Activated CD4-positive, alpha-beta T cell treated with anti-CD3 and anti-CD28 coated beads for 4 hours (primary cell): ENCODE measurements around the gene IKBKE.

Experiments used
- DNase-seq, 2 donors: peaks; one replicate each; pipeline ENCODE4 v3.0.0-alpha.2; 2020

The IKBKE gene

DNA sequence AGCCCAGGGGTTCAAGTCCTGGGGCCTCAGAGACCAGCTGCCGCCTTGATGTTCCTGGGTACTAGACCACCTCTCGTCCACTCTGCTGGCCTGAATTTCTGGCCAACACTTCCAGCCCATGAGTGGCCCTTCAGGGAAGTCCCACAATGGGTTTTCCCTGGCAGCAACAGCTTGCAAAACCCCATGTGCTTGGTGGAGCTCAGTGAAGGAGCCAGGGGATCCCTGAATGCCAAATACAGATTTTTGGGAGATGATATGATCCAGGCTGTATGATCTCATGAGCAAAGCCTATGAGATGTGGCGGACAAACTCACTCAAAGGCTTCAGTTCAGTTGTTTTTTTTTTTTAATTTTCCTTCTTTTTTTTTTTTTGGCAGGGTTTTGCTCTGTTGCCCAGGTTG is 27.5 kb downstream of the IKBKE start:
- DNase-seq = no peak

DNA sequence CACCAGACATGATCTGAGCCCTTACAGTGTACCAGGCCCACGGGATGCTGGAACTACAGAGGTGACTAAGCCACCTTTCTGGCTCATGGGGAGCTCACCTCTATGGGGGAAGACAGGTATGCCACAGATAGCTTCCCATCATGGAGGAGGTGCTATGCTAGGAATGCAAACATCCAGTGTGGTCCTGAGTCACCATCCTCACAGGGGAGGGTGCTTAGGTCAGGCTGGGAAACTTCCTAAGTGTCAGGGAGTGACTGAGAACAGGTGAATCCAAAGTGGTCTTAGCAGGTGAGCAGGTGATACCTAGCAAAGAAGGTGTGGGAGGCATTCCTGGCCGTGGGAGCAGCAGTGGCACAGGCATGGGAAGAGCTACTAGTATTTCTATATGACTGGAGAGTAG is 28.4 kb downstream of the IKBKE start:
- DNase-seq = no peak

DNA sequence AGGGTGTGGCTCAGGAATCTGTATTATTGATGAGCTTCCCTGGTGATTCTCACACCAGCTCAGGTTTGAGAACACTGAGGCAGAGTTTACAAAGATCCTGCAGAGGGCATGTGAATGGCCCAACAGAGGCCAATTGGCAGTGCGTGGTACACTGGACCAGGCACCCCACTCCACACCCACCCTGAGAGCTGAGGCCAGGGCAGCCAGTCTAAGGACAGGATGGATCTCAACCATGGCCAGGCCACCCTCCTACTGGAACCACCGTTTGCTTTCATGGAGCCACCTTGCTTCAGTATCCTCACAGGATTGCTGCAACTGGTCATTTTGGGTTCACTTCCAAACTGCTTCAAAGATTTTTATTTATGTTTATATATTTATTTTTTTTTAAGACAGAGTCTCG is 29.8 kb downstream of the IKBKE start:
- DNase-seq = no peak

DNA sequence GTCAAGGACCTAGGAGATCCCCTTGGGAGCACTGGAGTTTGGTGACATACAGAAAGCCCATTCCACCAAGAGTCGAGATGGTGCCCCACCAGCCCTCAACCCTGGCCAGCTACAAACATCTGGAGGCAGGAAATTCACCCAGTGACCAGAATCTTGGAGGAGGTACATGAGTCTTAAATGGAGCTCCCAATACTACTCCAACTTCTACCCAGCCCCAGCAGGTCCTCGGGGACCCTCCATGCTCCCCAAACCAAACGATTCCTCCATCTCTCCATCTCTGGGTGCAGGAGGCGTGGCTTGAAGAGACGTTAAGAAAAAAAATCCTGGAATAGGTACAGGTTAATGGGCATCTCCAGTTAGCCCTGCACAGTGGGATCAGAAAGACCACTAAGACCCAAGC is 31.6 kb downstream of the IKBKE start:
- no peak for DNase-seq

DNA sequence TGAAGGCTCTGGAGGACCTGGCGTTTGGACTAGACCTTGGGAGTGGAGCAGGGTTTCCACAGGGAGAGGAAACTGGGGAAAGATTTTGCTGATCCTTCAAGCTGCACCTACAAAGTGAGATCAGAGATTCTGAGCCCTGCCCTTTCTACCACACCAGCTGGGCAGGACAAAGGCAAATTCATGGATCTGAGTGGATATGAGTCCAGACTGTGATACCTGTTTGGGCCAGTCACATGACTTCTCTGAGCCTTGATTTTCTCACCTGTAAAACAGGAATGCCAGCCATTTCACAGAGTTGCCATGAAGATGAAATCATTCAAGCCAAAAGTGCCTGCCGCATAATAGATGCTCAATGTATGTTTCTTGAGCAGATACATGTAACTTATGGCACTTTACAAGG is 32.1 kb downstream of the IKBKE start:
- DNase-seq = no peak

DNA sequence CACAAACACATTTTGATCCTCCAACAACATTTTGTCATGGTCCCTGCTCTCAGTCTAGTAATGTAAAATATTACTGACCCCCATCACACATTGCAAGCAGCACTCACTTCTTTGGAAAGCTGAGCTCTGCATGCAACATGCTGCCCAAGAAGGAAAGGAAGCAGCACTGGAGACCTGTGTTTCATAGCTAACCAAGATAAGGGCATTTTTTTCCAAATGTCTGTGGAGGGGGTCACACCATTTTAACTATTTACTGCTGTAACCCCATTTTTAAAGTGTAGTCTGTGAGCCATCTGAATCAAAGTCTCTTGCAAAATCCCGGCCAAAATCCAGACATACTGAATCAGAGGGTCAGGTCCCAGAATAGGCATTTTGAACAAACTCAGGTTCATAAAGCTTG is 32.5 kb downstream of the IKBKE start:
- DNase-seq = no peak

DNA sequence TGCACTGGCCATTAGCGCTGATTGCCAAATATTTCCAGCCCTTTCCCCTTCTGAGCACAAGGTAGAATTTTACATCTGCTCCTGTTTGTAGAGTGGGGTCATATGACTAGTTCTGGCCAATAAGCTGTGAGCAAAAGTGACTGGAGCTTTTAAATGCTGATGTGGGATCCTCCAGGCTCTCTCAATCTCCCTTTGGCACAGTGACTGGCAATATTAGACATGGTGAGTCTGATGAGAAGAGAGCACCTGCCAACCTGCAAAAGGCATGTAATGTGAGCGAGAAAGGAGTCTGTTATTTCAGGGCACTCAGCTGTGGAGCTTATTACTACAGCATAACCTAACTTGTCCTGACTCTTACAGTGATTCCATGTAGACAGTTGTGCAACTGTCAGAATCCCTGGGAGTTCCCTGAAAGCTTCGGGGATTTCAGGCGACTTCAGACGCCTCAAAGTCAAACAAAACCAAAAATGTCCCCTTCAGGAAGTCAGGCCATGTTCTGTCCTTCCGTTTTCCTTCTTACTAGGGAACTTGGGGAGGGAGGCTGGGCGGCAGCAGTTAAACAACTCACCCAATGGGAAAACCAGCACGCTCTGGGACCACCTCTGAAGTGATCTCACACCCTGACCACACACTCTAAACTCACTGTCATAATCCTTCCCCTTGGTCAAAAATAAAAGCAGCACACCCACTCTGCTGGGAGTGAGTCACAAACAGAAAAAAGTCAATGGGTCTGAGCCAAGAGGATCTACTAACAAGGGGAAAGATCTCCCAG is 33.5 kb downstream of the IKBKE start:
- DNase-seq = peak; percentile 23 to 26

DNA sequence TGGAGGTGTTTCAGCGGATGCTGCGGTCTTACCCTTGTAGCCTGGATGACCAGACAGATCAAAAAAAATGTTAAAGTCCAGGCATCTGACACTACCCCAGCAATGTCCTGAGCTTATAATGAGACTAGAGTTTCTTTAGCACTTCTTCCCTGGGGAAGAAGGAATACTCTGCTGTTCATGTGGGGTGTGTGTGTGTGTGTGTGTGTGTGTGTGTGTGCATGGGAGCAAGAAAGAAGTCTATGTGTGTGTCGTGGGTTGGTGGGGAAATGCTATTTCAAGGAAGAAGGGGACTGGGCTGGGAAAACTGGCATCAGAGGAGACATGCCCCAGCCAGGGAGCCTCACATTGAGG is 34.1 kb downstream of the IKBKE start:
- no peak for DNase-seq

DNA sequence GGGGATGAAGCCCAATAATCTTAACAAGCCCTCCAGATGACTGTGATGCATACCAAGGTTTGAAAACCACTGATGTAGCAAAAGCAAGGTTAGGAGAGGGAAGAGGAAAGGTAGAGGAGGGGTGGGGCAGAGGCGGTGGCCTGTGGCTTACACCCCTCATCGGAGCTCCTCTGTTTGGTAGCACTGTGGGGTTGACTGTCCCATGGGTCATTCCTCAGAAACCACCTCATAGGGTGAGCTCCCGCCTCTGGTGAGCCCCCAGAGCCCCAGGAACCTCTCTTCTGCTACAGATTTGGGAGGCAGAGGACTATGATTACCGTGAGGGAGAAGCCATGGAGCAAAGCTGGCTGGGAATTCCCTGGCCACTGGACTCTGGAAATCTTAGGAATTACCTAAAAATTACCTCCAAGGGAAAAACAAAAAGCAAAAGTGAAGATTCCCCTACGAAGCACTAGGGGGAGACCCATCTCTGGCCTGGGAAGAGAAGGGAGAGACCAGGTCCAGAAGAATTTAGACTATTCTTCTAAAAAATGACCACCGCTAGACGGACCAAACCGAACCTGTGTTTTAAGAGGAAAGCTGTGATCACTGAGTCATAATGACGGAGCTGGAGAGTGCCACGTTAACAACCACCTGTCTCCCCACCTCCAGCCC is 35.6 kb downstream of the IKBKE start:
- DNase-seq = no peak

DNA sequence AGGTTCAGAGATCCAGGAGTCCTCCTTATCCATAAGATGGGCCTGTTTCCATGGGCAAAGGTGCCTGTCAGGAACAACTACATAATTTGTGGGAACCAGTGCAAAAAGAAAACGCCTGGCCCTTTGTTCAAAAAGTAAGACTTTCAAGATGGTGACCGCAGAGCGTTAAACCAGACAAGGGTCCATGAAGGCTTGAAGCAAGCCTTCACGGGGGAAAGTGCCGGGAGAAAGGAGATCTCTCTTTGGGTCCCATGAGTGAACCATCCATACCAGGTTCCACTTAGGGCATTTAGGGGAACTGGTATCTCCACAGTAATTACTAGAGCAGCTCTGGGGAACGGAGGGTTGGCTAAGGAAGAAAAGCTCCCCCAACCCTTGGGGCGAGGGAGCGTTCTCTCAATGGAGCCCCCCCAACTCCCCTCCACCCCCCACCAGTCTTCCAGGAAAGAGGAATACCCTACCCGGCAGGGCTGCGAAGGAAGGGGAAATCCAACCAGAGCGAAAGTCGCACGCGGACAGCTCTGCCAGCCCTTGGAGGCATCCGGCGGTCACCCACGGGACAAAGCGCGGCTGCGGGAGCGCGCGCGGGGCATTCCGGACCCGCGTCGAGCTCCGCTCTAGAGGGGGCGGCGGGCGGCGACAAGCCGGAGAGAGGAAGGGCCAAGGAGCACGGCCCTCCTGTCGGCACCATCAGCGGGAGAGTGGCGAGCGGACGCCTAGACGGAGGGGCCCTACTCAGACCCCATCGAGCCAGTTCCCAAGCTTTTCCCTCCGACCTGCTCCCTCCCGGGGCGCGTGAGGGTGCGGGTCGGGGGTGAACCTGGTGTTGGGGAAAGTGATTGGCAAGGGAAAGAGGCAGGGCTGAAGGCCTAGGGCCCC is 36.4 kb downstream of the IKBKE start:
- DNase-seq = peak in 1 of 2 donors; percentile 14

DNA sequence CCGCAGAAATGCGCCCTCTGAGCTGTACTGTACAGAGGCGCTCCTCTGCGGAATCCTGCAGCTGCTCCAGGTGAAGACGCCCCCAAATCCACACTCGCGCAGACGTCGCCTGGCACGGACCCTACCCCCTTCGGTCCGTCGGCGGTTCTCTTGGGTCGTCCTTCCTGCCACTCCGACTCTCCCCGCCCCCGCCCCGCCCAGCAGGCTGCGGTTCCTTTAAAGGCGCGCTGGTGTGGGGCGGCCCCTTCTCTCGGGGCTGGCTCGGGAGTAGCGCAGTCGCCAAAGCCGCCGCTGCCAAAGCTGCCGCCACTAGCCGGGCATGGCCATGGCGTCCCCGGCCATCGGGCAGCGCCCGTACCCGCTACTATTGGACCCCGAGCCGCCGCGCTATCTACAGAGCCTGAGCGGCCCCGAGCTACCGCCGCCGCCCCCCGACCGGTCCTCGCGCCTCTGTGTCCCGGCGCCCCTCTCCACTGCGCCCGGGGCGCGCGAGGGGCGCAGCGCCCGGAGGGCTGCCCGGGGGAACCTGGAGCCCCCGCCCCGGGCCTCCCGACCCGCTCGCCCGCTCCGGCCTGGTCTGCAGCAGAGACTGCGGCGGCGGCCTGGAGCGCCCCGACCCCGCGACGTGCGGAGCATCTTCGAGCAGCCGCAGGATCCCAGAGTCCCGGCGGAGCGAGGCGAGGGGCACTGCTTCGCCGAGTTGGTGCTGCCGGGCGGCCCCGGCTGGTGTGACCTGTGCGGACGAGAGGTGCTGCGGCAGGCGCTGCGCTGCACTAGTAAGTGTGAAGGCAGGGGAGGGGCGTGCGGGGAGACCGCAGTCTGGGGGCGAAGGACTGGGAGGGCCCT is 37.2 kb downstream of the IKBKE start, which contains the start of gene RASSF5:
Gene RASSF5, plus strand, starts transcription at position 248 of the 846 bp plus-strand sequence. Its CDS starts 72 bp downstream, at position 320.
- peak; percentile 73 to 76 for DNase-seq

DNA sequence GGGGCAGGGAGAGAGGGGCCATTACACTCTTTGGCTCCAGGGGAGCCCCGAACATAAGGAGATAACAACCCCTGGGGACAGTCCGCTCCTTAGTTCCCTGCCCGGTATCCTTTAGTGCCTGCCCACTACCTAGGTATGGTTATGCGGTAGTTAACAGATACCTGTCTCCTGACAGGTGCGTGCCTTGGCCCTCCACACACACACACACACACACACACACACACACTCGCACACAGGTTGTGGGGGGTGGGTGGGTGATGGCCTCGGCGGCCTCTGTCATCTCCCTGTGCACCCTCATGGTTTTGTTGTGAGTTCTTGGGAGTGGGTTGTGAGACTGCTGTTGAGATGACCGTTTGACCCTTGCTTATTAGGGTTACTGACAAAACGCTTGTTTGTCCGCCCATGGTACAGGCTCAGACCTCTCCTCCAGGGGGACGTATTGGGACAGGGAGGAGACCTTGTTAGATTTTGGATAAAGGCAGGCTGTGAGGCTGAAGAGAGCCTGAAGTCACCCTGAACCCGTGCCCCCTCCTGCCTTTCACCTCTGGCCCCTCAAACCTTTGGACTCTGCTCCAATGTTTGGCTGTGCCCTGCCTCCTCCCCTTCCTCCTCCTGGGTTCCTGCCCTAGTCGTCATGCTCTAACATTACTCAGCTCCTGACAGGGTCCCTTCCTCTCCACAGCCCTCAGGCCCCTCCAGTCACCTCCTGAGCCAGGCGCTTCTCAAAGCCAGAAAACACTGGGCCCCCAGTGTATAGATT is 38.0 kb downstream of the IKBKE start:
- DNase-seq = no peak

DNA sequence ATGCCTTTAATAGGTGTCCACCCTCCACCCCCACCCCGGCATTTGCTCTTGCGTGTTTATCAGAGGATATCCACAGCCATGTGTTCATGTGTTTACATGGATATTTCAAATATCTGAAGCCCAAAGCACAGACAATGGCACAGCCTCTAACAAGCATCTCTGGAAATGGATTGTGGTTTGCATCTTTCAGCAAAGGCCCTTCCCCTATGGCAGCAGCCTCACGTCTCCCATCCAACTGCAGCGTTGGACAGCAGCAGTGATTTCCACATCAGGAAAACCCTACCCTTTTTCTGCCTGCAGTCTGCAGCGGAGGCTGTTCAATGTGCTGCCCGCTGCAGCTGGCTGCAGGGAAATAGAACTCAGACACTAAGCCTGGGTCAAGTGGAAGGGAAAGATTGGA is 38.7 kb downstream of the IKBKE start:
- DNase-seq = no peak

DNA sequence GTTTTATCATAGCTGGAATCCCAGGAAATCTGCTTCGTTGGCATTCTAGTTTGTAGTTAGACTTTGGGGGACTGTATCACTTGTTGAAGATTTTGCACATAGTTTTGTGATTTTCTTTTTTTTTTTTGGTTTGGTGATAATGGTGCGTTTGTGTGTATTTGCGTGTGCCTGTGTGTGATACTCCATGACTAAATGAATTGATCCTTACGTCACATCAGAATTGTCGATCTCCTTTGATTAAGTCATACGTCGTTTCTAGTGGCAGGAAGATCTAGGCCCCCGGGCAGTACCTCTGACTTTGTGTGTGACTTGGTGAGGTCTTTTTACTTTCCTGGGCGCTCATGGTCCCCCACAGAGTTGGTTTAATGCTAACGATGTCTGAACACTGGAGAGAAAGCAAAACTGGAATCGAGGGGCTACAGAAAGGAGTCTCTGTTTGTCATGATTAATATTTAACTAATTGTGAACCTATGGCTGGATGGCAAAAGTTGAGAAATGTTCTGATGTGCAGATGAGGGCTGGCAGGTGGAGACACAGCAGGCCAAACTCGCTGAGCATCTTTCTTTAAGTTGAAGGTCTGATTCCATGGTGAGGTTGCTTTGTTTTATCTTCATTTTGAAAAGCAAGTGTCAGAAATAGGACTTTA is 39.5 kb downstream of the IKBKE start:
- DNase-seq = no peak

DNA sequence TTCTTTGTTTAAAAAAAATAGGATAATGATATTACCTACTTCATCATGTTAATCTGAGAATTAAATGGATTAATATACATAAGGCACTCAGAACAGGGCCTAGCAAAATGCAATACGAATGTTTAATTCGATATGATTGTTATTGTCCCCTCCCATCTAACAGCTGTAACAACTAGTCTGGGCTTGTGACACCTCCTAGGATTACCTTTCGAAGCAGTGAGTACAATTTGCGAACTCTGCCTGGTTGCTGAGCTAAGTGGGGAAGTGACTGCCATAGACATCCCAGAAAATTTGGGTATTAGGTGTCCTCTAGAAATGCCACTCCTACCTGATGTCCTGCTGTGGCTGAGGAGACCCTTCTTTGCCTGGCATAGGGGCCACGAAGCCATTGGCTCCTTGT is 40.1 kb downstream of the IKBKE start:
- DNase-seq = no peak

DNA sequence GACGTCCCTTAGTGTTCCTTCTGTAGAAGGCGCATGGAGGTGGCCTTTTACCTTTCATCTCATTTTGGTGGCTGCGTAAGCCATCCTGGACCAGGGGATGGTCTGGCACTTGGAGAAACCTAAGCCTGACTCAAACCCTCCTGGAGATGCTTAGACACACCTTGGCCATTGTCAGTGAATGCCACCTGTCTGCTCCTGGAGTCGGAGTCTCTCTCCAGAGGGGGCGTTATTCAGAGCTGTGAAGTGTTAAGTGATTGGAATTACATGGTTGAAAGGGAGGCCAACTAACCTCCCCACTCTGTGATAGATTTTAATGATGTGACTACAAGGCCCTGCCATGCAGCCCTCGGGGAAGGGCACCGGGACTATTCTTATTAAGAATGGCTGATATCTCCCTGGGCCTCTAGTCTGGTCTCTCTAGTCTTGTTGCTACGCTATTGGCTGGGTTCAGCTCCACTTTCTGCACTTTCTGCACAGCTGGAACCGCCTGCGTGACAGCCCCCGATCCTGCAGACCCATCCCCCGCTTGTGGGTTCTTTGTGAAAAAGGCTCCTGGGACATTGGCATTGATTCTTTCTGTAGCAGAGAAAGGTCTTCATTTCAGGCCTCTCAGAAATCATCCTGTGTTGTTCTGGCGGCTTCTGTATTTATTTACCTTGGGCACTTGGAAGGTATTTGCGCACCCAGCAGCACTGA is 41.2 kb downstream of the IKBKE start:
- no peak for DNase-seq

DNA sequence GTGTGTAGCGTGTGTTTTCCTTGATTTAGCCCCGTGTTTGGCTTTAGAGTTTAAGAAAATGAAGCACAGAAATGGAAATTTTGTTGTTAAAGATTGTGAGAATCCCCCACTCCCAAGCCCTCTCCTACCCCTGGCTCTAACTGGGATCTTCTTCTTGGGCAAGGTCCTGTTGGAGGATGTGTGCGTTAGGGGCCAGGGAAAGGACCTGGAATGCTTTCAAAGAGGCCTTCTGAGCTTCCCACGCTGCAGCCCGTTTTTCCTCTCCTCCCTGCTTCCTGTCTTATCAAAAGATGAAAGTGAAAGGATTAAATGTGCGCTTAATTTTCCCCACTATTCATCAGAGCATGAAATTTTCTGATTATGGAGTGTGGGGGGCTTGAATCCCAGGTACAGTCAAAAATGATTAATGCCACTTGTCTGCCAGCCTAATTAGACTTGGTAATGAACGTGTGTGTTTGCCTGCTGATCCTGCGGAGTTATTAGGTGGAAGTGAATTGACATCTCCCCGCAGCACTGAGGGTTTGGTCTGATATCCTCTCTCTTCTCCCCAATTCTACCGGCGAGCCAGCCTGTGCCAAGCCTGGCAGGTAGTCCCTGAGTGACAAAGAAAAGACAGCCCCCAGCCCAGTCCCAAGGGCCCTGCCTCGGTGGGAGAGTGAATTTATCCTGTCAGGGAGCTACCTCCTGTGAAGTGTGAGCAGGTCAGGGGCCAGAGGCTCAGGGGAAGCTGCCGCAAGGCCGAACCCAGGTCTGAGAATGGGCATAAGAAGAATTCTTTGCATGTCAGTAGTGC is 42.0 kb downstream of the IKBKE start:
- DNase-seq = no peak

DNA sequence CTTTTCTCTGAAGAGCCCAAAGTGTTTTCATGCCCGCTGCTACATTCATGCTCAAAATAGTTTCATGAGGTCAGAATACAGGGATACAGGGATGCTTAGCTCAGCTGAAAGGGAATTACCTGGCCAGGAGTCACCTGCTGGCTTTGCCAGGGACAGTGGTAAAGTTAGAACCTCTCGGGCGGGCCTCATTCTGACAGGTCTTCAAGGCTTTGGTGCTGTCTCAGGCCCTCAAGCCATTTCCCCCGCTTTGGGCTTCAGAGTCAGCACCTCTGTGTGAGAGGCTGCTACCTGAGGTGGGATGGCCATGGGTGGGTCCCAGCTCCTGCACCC is 42.5 kb downstream of the IKBKE start:
- no peak for DNase-seq

DNA sequence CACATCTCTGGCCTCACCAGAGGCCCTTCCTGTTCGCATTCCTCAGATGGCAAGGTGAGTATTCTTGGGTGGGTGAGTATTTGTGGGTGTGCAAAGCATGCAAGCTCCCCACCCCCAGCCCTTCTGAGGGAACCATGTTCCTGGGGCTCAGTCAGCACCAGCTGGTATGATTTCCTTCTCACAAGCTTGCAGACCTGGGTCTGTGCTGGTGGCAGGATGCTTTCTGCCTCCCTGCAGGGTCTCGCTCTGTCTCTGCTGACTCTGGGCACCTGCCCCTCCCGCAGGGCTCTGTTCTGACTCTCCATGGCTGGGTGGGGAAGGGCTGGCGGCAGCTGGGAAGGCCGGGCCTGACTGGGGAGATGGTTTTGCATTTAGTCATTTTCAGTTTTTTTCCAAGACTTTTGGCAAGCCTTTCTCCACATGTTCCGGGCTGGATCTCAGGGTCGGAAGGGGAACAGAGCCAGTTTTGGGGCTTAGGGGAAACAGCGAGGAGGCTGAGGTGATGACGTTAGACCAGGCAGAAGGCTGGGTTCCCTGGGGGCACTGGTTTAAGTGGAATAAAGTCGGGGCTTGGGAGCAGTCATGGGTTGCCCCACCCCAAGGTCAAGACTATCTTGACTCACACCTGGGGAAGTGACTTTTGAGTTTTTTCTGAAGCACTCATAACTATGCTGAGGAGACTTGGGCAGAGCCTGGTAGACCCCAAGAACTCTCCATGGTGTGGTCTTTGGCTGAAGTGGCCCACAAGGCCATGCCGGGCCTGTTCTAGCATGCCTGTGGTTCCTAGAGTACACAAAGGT is 43.2 kb downstream of the IKBKE start:
- DNase-seq = no peak
